Activated CD4-positive, alpha-beta T cell treated with anti-CD3 and anti-CD28 coated beads for 48 hours (primary cell): Measurements from ENCODE around the gene TRIM66.

Experiments
- DNase-seq: peaks from one replicate; pipeline ENCODE4 v3.0.0-alpha.2; 2020

Gene TRIM66

DNA sequence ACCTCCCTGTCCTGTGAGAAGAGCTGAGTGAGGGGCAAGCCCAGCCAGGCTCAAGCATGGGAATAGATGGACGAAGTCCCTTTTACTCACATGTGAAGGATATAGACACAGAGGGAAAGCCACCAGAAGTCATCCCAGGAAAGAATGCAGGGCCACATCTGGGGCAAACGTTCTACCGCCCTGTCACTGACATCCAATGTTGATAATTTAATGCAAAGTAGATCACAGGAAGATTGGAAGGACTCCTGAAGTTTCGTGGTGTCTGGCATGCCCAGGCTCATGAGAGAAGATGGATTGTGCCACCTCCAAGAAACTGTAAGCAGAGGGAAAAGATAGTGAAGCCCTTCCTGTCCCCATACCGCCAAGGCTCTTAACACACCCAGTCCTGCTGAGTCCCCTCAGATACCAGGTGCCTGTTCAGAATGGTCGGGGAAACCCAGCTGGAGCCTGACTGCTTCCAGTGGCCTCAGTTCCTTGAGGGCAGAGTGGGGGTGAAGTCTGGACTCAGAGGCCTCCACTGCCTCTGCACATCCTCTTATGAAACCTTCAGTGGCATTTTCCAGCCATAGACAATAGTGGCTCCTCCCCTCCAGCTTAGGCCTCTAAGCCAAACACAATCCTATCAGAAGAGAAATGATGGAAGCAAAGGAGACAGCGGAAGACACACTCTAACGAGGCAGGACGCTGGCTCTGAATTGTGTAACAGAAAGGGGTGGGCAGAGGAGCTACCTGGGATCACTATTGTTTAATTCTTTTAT is 80.9 kb downstream of the TRIM66 start:
- no peak for DNase-seq

DNA sequence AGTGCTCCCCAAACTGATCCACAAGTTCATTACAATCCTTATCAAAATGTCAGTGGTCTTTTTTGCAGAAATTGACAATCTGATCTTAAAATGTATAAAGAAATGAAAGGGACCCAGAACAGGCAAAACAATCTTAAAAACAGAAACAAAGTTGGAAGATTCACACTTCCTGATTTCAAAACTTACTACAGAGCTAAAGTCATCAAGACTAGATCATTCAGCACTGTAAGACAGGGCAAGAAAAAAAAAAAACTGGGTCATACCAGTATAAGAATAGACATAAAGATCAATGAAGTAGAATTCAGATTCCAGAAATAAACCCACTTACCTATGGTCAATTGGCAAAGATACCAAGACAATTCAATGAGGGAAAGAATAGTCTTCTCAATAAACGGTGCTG is 84.0 kb downstream of the TRIM66 start:
- no peak for DNase-seq

DNA sequence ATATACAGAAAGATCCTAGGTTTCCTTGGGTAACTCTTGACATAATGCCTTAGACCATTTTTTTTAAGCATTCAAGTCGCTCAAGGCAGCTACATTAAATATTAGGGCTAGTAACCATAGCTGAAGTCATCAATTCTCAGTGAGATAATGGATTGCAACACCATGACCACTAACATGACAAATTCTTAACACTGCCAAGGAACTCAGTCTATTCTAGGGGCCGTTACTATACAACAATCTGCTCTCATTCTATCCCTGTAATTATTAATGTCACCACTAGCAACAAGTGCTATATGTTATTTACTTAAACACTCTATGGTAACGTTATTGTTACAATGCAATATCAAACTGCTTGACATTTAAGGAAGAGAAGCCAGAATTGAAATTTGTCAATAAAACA is 85.3 kb downstream of the TRIM66 start:
- no peak for DNase-seq

DNA sequence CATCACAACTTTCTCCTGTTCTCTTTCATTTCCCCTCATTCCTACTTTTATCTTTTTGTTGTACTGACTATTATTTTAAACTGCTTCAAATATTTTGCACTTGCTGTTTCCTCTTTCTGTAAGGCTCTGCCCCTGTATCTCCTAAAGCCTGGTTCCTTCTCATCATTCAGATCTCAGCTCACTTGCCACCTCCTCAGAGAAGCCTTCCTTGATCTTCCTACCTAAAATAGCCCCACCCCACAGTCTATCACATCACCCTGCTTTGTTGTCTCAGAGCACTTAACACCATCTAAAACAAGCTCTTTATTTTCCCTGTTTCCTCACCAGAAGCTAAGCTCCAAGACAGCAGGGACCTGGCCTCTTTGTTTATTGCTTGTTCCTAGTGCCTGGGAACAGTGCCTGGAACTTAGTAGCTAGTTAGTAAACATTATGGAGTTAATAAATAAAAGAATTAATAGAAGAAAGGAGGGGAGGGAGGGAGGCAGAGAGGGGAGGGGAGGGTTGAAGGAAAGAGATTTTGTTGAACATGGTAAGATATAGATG is 85.9 kb downstream of the TRIM66 start:
- DNase-seq, result no peak

DNA sequence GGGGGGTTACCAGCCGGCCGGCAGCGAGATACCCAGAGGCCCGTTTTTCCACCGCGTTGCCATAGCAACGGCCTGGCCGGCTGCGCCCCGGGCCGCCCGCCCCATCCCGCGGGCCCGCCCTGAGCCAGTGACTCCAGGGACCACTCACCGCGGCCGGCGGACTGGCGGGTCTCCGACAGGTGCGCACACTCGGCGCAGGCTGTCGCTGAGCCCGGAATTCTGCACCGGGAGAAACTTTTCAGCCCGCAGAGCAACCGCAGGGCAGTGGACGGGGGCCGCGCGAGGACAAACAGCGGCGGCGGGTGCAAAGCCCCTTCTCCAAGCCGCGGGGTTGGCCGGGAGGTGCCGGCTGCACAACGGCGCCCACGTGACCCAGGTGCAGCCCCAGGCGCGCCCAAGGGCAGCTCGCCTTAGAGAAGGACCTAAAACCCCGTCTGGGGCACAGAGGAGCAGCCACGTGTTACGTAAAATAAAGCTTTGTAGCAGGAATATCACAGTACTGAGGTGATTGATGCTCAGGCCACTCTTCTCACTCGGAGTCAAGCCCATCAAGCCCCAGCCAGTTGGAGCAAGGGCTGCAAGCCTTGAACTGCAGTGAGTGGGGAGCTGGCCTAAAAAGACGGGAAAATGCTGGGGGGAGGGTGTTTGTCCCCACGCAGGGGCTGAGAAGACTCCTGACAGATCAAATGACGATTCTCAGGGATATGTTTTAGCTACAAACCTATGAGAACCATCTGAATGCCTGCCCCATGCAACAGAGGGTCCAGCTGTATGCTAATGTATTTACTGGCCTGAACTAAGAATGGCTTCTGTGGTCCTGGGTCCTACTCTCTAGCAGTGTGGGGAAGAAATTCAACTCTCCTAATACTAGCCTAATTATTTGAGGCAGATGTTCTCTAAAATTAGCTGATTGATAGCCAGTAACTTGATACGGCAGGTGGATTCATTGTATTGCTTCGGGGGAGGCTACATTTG is 88.2 kb downstream of the TRIM66 start, which contains the start of gene STK33:
Gene STK33 (minus strand): TSS at position 294 of the 975 bp plus-strand sequence. CDS start 119,323 bp downstream, outside the sequence.
- peak; percentile 68 for DNase-seq

DNA sequence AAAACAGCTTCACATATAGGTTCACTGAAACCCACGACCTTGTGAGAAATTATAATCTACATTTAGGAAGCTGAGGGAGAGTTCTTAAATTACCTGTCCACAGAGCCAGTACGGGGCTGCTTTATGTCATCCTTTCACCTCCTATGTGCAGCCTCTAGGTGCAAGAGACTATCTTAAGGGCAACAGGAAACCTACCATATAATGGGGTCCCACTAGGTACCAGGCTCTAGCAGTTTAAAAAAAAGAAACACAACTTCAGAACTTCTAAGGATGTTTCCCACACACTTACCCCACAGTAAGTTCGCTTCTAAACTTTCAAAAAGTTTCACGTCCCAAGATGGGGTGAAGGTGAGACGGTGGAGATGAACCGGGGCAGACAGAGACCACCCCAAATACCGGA is 89.0 kb downstream of the TRIM66 start:
- no peak for DNase-seq

DNA sequence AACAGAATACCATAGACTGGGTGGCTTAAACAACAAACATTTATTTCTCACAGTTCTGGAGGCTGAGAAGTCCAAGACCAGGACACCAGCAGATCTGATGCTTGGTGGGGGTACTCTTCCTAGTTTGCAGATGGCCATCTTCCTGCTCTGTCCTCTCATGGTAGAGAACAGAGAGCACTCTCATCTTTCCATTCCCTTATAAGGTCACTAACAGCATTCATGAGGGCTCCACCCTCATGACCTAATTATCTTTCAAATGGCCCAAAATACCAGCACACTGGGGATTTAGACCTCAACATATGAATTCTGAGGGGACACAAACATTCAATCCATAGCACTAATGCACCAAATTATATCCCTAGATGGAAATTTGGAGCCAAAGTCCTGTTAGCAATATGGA is 94.5 kb downstream of the TRIM66 start:
- DNase-seq, result no peak

DNA sequence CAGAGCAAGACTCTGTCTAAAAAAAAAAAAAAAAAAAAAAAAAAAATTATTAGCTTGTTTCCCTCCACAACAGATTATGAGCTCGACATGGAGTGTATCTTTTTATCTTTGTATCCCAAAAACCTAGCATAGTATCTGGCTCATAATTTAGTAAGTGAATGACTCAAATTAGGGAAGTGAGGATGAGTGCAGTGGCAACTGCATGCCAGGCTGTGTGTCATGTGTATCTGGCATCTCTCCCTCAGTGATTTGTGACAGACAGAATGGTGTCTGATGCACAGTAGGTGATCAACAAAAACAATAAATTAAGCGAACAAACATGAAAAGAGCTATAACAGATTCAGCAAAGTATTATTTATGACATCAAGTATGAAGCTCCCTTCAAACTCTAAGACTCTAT is 95.7 kb downstream of the TRIM66 start:
- DNase-seq, result no peak

DNA sequence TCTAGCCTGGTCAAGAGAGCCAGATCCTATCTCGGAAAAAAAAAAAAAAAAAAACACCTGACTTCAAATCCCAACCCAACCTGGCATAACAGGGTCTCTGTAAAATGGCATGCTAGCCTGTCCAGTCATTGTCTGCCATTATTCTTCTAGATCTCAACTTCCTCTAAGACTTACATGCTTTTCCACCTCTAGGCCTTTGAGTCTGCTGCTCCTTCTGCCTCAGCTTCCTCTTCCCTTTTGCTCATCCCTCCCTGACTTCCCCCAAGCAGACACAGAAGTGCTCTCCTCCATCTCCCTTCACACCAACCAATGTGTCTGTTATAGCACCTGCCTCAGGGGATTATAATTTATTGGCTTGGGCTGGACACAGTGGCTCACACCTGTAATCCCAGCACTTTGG is 96.3 kb downstream of the TRIM66 start:
- DNase-seq, result no peak

DNA sequence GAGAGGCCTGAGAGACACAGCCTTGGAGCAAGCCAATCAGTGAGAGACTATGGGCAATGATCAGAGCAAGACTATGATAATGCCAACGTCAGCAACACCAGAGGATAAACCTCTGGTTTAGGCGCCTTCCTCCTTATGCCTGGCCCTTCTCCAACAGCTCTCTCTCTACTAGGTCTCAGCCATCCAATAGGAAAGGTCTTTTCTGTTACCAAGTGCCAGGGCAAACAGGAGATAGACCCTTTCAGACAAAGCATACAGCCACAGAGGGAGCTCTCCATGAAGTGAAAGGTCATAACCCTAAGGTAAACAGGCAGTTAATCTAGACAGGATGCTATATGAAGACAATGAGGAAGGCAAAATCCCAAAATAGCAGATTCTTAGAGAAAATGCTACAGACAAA is 98.0 kb downstream of the TRIM66 start:
- no peak for DNase-seq

DNA sequence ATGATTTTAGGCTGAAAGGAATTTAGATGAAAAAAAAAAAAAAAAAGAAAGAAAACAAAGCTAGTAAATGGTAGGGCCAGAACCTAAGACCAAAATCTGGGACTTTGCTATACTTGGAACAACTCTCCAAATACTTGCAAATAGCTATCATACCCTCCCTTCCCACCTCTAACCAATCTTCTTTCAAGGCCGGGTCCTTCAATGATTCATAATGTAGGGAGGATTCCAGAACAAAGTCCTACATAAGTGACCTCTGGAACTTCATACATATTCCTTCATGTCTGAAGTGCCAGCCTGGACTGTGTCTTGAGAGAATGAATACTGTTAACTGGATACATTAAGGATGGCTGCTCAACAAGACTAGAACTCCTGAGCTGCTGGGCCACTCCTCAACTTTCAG is 98.4 kb downstream of the TRIM66 start:
- no peak for DNase-seq

DNA sequence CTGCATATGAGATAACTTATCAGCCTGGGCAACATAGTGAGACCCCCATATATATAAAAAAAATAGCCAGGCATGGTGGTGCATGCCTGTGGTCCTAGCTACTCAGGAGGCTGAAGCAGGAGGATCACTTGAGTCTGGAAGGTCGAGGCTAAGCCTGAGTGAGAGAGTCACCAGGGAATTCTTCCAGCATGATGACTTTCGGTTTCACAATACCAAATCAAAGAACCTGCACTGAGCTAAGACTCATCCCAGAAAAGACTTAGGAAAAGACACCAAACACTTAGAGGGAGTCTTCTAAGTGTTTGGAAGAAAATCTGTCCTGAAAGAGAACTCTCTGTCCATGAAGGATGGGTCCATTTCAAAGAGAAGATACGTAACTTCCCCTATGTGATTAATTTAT is 101.2 kb downstream of the TRIM66 start:
- DNase-seq, result no peak

DNA sequence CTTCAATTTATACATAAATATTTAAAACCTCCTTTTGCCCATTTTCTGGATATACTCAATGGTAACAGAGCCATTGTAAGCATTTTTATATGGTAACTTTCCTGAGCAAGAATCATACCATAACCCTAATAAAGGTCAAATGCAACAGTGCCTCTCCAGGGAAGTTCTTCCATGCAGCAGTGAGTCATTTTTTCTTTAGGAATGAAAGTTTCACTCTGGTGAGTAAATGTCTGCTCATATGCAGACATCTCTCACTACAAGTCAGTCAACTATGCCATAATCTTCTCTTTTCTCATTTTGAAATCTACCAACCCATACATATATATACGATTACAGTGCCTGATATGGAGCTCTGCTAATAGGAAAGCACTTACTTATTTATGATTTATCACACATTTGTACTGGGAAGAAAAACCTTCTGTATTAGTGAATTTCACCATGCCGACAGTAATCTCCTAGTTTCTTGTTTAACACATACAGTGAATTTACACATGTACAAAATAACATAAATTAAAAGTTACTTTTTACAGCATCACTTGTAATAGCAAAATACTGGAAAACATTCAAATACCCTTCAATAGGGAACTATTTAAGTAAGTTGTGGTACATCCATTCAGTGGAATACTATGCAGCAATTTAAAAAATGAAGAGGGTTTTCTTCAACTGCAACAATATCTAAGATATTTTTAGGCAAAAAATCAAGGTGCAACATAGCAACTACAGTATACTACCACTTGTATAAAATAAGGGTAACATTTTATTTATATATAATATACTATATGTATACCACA is 104.5 kb downstream of the TRIM66 start:
- no peak for DNase-seq

DNA sequence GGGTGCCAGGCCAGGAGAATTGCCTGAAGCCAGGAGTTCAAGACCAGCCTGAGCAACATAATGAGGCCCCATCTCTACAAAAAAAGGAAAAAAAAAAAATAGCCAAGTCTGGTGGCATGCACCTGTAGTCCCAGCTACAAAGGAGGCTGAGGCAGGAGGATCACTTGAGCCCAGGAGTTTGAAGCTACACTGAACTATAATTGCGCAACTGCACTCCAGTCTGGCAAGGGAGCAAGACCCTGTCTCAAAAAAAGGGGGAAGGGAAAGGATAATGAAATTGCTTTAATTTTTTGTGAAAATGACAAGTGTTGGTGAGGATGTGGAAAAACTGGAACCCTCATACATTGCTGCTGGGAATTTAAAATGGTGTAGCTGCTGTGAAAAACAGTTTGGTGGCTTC is 107.7 kb downstream of the TRIM66 start:
- DNase-seq, result no peak

DNA sequence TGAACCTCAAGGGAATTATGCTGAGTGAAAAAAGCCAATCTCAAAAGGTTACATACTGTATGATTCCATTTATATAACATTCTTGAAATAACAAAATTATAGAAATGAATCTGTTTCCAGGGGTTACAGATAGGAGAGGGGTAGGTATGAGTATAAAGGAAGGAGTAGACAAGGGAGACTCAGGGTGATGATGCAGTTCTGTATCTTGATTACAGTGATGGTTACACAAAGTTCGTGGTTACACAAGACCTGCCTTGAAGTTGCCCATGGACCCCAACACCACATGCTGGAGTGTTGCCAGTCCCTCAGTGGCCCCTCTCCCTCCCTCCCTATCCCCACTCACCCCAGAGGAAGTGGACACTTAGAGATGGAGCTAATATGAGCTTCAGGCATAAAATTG is 108.7 kb downstream of the TRIM66 start:
- DNase-seq, result no peak

DNA sequence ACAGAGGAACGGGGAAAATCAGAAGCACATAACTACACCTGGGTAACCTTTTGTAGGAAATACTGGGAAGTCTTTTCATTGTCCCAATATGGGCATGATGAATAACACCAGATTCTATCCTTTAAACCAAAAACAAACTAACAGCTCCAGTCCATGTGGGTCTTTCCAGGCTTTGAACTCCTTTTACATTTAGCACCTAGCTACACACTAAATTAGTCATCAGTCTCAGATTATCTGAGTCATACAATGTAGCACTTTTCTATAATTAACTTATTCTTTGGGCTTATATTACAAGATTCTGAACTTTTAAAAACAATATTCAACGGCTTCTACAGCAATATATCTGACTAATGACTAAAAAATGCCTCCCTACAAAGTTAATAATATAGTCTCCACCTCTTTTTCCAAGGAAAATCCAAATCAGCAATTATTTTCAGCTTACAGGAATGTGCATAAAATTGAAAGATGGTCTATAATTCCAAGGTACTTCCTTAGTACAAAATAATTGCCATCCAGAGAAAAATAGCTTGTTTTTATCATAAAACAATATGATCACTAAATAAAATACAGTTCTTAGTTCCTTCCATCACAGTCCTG is 114.8 kb downstream of the TRIM66 start:
- DNase-seq, result no peak

DNA sequence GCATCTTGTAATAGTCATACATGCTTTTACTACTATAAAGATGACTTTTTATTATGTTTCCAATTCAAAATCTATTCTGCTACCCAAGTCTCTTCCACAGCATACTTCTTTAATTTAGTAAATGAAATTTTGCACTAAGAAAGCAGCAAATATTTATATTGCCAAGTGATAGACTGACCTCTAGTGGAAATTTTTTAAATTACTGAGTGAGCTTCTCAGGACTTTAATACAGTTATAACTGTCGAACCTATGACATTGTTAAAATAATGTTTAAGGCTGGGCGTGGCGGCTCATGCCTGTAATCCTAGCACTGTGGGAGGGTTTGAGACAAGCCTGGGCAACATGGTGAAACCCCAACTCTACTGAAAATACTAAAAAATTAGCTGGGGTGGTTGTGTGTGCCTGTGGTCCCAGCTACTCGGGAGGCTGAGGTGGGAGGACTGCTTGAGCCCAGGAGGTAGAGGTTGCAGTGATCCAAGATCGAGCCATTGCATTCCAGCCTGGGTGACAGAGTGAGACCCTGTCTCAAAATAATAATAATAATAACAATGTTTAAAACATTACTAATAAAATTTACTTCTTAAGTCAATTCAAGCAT is 115.8 kb downstream of the TRIM66 start:
- DNase-seq, result no peak

DNA sequence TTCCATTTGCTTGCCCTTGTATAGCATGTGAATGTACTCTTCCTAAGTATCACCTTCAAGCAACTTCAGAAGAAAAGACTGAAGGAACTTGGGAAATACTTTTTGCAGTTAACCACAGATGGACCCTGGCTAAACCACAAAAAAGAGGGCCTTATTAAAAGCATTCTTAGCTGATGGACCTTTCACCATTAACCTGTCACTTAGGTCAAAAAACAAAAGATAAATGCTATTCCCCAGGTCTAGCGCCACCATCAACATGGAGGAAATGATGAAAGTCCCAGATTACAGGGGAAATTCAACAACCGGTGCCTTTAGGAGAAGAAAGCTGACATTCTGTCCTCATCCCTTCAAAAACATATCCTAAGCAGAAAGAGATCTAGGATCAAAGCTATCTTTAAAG is 117.9 kb downstream of the TRIM66 start:
- DNase-seq, result no peak
